Liver (tissue), 5 donors: Measurements from ENCODE around the gene NIM1K. TPM values are rescaled to one million over a fixed set of nuclear protein-coding genes. Genes with fewer than 3 reads are reported as not detected.

ENCODE experiments used
- polyA plus RNA-seq, 2 donors: library from polyadenylated mRNA; stranded (reverse) in 1 of 2; unstranded in 1 of 2; fragments of 200-250 nt in 1 of 2; fragments of >200 nt in 1 of 2; fragmentation: Nextera tagmentation in 1 of 2; extraction: Ambion mirVana in 1 of 2; gene quantifications; one replicate each; pipeline versions ENCODE4 v1.2.1 to v1.2.3, GENCODE V29; 2013 to 2015
- small RNA-seq: library from RNA; depleted of rRNA; stranded (forward); fragments of <200 nt; gene quantifications from one replicate; pipeline ENCODE3, GENCODE V24; 2014
- total RNA-seq, 2 donors: library from RNA; depleted of rRNA; stranded (reverse); fragments of >200 nt; gene quantifications; one replicate each; pipeline ENCODE4 v1.2.3, GENCODE V29; 2014
- donor health status: healthy.
- donor health status: healthy.
- donor health status: healthy.

NIM1K gene
- total and polyA plus RNA-seq, 4 donors = 0.07 to 0.15 TPM; not detected in 2

Small RNA genes lying within 50 kb of the gene (small RNA-seq; reads per million reads assigned to genes)
- not detected for gene AC106800.4

Other genes with a start within 250 kb of the NIM1K start
- gene ANXA2R, start 151.9 kb upstream of the NIM1K start, total RNA-seq = 1 to 10 TPM in 1 of 2 donors, under 1 TPM in 1; 0.84 to 2.0 TPM
- gene ANXA2R, start 151.9 kb upstream of the NIM1K start, polyA plus RNA-seq = under 1 TPM; 0.49 to 0.58 TPM
- gene ZNF131, start 71.3 kb upstream of the NIM1K start, total RNA-seq = 10 to 100 TPM; 16.6 to 18.8 TPM
- 10 to 100 TPM in 1 of 2 donors, 1 to 10 TPM in 1; 7.4 to 10.9 TPM for gene ZNF131, start 71.3 kb upstream of the NIM1K start, polyA plus RNA-seq
- gene HMGCS1, start 121.2 kb downstream of the NIM1K start, total RNA-seq = 100 to 1,000 TPM; 429 to 878 TPM
- gene HMGCS1, start 121.2 kb downstream of the NIM1K start, polyA plus RNA-seq = 100 to 1,000 TPM in 1 of 2 donors, 10 to 100 TPM in 1; 41.7 to 144 TPM
- gene CCL28, start 220.2 kb downstream of the NIM1K start, total RNA-seq = 1 to 10 TPM in 1 of 2 donors, under 1 TPM in 1; 0.37 to 1.0 TPM
- 1 to 10 TPM in 1 of 2 donors, under 1 TPM in 1; 0.61 to 1.2 TPM for gene CCL28, start 220.2 kb downstream of the NIM1K start, polyA plus RNA-seq